Trophoblast cell (in vitro differentiated cells and primary cell): ENCODE results near the gene KCNMB2.

ENCODE experiments used
- DNase-seq, 2 donors: peaks; one replicate each; pipeline ENCODE4 v3.0.0-alpha.2; 2016
- H2AFZ ChIP-seq: 2 replicates; pipeline ENCODE4 v1.6.1; 2013; ENCODE audit warnings: low read length, moderate library complexity, mild to moderate bottlenecking; ENCODE audit not compliant: insufficient read depth, poor library complexity
- H2AK5ac ChIP-seq: 2 replicates; pipeline ENCODE4 v1.6.1; 2013; ENCODE audit warnings: mild to moderate bottlenecking, low read length
- H2BK120ac ChIP-seq: 2 replicates; pipeline ENCODE4 v1.6.1; 2013; ENCODE audit warnings: low read length, mild to moderate bottlenecking, moderate library complexity; ENCODE audit not compliant: insufficient read depth, poor library complexity
- H2BK12ac ChIP-seq: 2 replicates; pipeline ENCODE4 v1.6.1; 2013; ENCODE audit warnings: mild to moderate bottlenecking, low read length, moderate library complexity
- H2BK5ac ChIP-seq: 2 replicates; pipeline ENCODE4 v1.6.1; 2013; ENCODE audit warnings: low read length, low read depth, moderate library complexity, mild to moderate bottlenecking; ENCODE audit not compliant: poor library complexity
- H3K14ac ChIP-seq: 2 replicates; pipeline ENCODE4 v1.6.1; 2013; ENCODE audit warnings: mild to moderate bottlenecking, low read length
- H3K18ac ChIP-seq: 2 replicates; pipeline ENCODE4 v1.6.1; 2013; ENCODE audit warnings: mild to moderate bottlenecking, low read length
- H3K23ac ChIP-seq: 2 replicates; pipeline ENCODE4 v1.6.1; 2013; ENCODE audit warnings: low read length
- H3K27ac ChIP-seq: 2 replicates; pipeline ENCODE4 v1.5.1; 2013; ENCODE audit warnings: low read depth, mild to moderate bottlenecking, inconsistent platforms, low read length, moderate library complexity
- H3K27me3 ChIP-seq: 2 replicates; pipeline ENCODE4 v1.6.1; 2013; ENCODE audit warnings: inconsistent platforms, mild to moderate bottlenecking, low read length, moderate library complexity; ENCODE audit not compliant: insufficient read depth
- H3K36me3 ChIP-seq, 2 experiments: 1 replicate in 1 of 2; 2 replicates in 1 of 2; pipeline ENCODE4 v1.6.1; 2013; ENCODE audit warnings: low read length in 2 of 2, mild to moderate bottlenecking in 2 of 2, moderate library complexity in 1 of 2; ENCODE audit not compliant: insufficient read depth in 2 of 2, control insufficient read depth in 1 of 2
- H3K4ac ChIP-seq: 2 replicates; pipeline ENCODE4 v1.6.1; 2013; ENCODE audit warnings: low read depth, mild to moderate bottlenecking, low read length, moderate library complexity
- H3K4me1 ChIP-seq, 2 experiments: 1 replicate in 1 of 2; 2 replicates in 1 of 2; pipeline ENCODE4 v1.6.1; 2013; ENCODE audit warnings: low read length in 2 of 2, mild to moderate bottlenecking in 2 of 2, moderate library complexity in 1 of 2; ENCODE audit not compliant: insufficient read depth in 2 of 2, control insufficient read depth in 1 of 2
- H3K4me2 ChIP-seq: 2 replicates; pipeline ENCODE4 v1.6.1; 2013; ENCODE audit warnings: inconsistent platforms, mild to moderate bottlenecking, low read length, moderate library complexity
- H3K4me3 ChIP-seq: 2 replicates; pipeline ENCODE4 v1.5.1; 2013; ENCODE audit warnings: mild to moderate bottlenecking, low read depth, low read length, inconsistent platforms
- H3K79me1 ChIP-seq: one replicate; pipeline ENCODE4 v1.6.1; 2013; ENCODE audit warnings: low read length
- H3K79me2 ChIP-seq: 2 replicates; pipeline ENCODE4 v1.6.1; 2013; ENCODE audit warnings: low read length, mild to moderate bottlenecking; ENCODE audit not compliant: control insufficient read depth, insufficient read depth, poor library complexity
- H3K9ac ChIP-seq: 2 replicates; pipeline ENCODE4 v1.6.1; 2013; ENCODE audit warnings: mild to moderate bottlenecking, low read length
- H3K9me3 ChIP-seq: 2 replicates; pipeline ENCODE4 v1.6.1; 2013; ENCODE audit warnings: low read depth, mild to moderate bottlenecking, control low read depth, inconsistent platforms, low read length; ENCODE audit not compliant: insufficient read depth
- H4K12ac ChIP-seq: 2 replicates; pipeline ENCODE4 v1.6.1; 2013; ENCODE audit warnings: low read depth, mild to moderate bottlenecking, low read length, moderate library complexity
- H4K8ac ChIP-seq: 2 replicates; pipeline ENCODE4 v1.6.1; 2013; ENCODE audit warnings: low read depth, mild to moderate bottlenecking, low read length, moderate library complexity
- H4K91ac ChIP-seq: one replicate; pipeline ENCODE4 v1.6.1; 2013; ENCODE audit warnings: low read depth, mild to moderate bottlenecking, low read length, moderate library complexity
- WGBS: extraction: QIAGEN DNeasy Blood & Tissue Kit; methylation state at CpG from one replicate; pipeline ENCODE4 v1.1.7; 2013; ENCODE audit warnings: missing lambda C conversion rate; ENCODE audit not compliant: insufficient read length, insufficient coverage; ENCODE audit errors: extremely low coverage; 5-methylcytosine and 5-hydroxymethylcytosine counted together

Gene KCNMB2

DNA sequence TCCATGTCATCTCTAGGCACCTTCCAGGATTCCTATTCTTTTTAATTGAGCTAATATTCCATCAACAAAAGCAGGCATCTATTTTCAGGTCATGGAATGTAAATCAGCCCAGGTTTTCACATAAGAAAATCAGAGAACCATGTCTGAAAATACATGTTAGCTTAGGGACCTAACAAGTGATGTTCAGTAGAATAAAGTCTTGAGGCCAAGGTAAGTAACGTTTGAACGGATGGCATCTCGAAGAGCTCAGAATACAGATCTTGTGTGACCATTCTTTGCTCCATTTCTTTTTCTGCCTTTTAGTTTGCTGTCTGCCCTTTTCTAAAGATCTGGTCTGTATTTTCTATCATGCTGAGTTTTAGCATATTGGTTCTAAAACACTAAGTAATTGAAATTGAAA, 16.5 kb upstream of the KCNMB2 start:
- H2AFZ ChIP-seq: no peak overlapping the region
- H3K4me2 ChIP-seq: no peak overlapping the region
- no peak overlapping the region for H2AK5ac ChIP-seq
- no peak overlapping the region for H3K18ac ChIP-seq
- no peak for DNase-seq
- no peak overlapping the region for H4K91ac ChIP-seq
- no peak overlapping the region for H4K12ac ChIP-seq
- no peak overlapping the region for H3K23ac ChIP-seq
- WGBS: no CpG with 5 or more reads among the region's 3 CpGs
- H2BK5ac ChIP-seq: no peak overlapping the region
- H3K4me3 ChIP-seq: no peak overlapping the region
- H3K14ac ChIP-seq: no peak overlapping the region
- no peaks in the 10 kb centered on the region for H3K79me1 ChIP-seq
- no peak overlapping the region for H2BK120ac ChIP-seq
- H3K9ac ChIP-seq: no peak overlapping the region
- H3K4ac ChIP-seq: no peak overlapping the region
- no peak overlapping the region for H3K27ac ChIP-seq
- H3K36me3 ChIP-seq: no peaks in the 10 kb centered on the region
- H3K4me1 ChIP-seq: no peaks in the 10 kb centered on the region
- H4K8ac ChIP-seq: no peak overlapping the region
- no peak overlapping the region for H2BK12ac ChIP-seq
- no peaks in the 10 kb centered on the region for H3K27me3 ChIP-seq
- H3K79me2 ChIP-seq: no peaks in the 10 kb centered on the region
- H3K9me3 ChIP-seq: no peaks in the 10 kb centered on the region

DNA sequence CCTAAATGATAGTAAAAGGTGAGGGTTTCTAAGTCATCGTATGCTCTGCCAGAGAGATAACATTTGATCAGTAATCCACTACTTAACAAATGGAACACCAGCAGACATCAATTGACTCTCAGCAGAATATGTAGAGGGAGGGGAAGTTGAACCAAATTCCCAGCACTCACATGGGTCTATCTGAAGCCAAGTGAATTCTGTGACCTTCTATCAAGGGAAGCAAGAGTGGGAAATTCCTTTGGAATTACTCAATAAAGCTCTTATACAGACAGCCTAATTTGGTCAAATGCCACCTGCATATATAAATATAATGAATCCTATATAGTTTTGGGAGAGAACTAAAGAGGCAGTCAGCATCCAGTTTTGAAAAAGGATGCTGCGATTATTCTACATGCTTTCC, 15.8 kb upstream of the KCNMB2 start:
- no peak overlapping the region for H3K23ac ChIP-seq
- H3K18ac ChIP-seq: no peak overlapping the region
- no peak overlapping the region for H3K4me3 ChIP-seq
- no peak overlapping the region for H4K12ac ChIP-seq
- H2BK5ac ChIP-seq: no peak overlapping the region
- no peak for DNase-seq
- H2BK12ac ChIP-seq: no peak overlapping the region
- H4K91ac ChIP-seq: no peak overlapping the region
- no peaks in the 10 kb centered on the region for H3K4me1 ChIP-seq
- no peak overlapping the region for H3K4me2 ChIP-seq
- H3K9ac ChIP-seq: no peak overlapping the region
- H3K36me3 ChIP-seq: no peaks in the 10 kb centered on the region
- no peak overlapping the region for H2AK5ac ChIP-seq
- H2BK120ac ChIP-seq: no peak overlapping the region
- WGBS: no CpG with 5 or more reads among the region's 2 CpGs
- H3K14ac ChIP-seq: no peak overlapping the region
- no peaks in the 10 kb centered on the region for H3K79me1 ChIP-seq
- no peaks in the 10 kb centered on the region for H3K79me2 ChIP-seq
- H2AFZ ChIP-seq: no peak overlapping the region
- H3K9me3 ChIP-seq: no peaks in the 10 kb centered on the region
- H3K4ac ChIP-seq: no peak overlapping the region
- H4K8ac ChIP-seq: no peak overlapping the region
- no peak overlapping the region for H3K27ac ChIP-seq
- no peaks in the 10 kb centered on the region for H3K27me3 ChIP-seq

GRCh38 chr3:178522200-178523052, 13.8 kb upstream of the KCNMB2 start:
- H3K9ac ChIP-seq: no peak overlapping the region
- H3K27me3 ChIP-seq: no peaks in the 10 kb centered on the region
- H2AFZ ChIP-seq: no peak overlapping the region
- H3K9me3 ChIP-seq: no peaks in the 10 kb centered on the region
- no peak overlapping the region for H2AK5ac ChIP-seq
- H3K36me3 ChIP-seq: no peaks in the 10 kb centered on the region
- H3K14ac ChIP-seq: no peak overlapping the region
- no peak for DNase-seq
- no peak overlapping the region for H4K8ac ChIP-seq
- no peak overlapping the region for H3K4me2 ChIP-seq
- WGBS: no CpG with 5 or more reads among the region's 5 CpGs
- no peaks in the 10 kb centered on the region for H3K79me2 ChIP-seq
- no peak overlapping the region for H4K12ac ChIP-seq
- H3K23ac ChIP-seq: no peak overlapping the region
- no peaks in the 10 kb centered on the region for H3K4me1 ChIP-seq
- H3K27ac ChIP-seq: no peak overlapping the region
- H3K4ac ChIP-seq: no peak overlapping the region
- H3K4me3 ChIP-seq: no peak overlapping the region
- no peak overlapping the region for H2BK12ac ChIP-seq
- no peak overlapping the region for H2BK120ac ChIP-seq
- no peak overlapping the region for H3K18ac ChIP-seq
- no peak overlapping the region for H2BK5ac ChIP-seq
- no peaks in the 10 kb centered on the region for H3K79me1 ChIP-seq
- H4K91ac ChIP-seq: no peak overlapping the region

- Histone ChIP-seq H3K27ac (no peak overlapping the region), H3K79me1 (no peaks in the 10 kb centered on the region), H2BK12ac (no peak overlapping the region), H4K91ac (no peak overlapping the region), H4K8ac (no peak overlapping the region), H2AFZ (no peak overlapping the region), H3K4me2 (no peak overlapping the region), H3K9me3 (no peaks in the 10 kb centered on the region), H3K36me3 (no peaks in the 10 kb centered on the region), H4K12ac (no peak overlapping the region), H3K14ac (no peak overlapping the region), H2BK120ac (no peak overlapping the region), H2BK5ac (no peak overlapping the region), H3K27me3 (no peaks in the 10 kb centered on the region), H3K4me3 (no peak overlapping the region), H3K4me1 (no peaks in the 10 kb centered on the region), H3K79me2 (no peaks in the 10 kb centered on the region), H3K23ac (no peak overlapping the region), H3K9ac (no peak overlapping the region), H2AK5ac (no peak overlapping the region), H3K4ac (no peak overlapping the region), H3K18ac (no peak overlapping the region)
- DNase-seq: no peak
- no CpG with 5 or more reads among the region's 3 CpGs for WGBS
Measured at GRCh38 chr3:178525251-178525650, 11.0 kb upstream of the KCNMB2 start.
